Placental pericyte (primary cell): ENCODE results near the gene ARHGAP11A. TPM values are rescaled to one million over a fixed set of nuclear protein-coding genes. Genes with fewer than 3 reads are reported as not detected.

Experiments used
- small RNA-seq: library from RNA; depleted of rRNA; stranded (forward); fragments of <200 nt; gene quantifications from one replicate; pipeline ENCODE3, GENCODE V24; 2012; ENCODE audit warnings: low replicate concordance
- total RNA-seq: library from RNA; depleted of rRNA; stranded (reverse); fragments of >200 nt; gene quantifications from 2 replicates; pipeline ENCODE4 v1.2.3, GENCODE V29; 2012

Gene ARHGAP11A
- 3.5 and 43.7 TPM in 2 replicates for total RNA-seq

GRCh38 chr15:32615051-32615870 lies at the start of gene ARHGAP11A:
Gene ARHGAP11A (plus strand): TSS chr15:32615504. CDS start chr15:32616212, 708 bp downstream.

GRCh38 chr15:32593151-32593550 lies 22.2 kb upstream of the ARHGAP11A start, which contains the start of gene GOLGA8N:
Gene GOLGA8N (plus strand): TSS chr15:32593456.

DNA sequence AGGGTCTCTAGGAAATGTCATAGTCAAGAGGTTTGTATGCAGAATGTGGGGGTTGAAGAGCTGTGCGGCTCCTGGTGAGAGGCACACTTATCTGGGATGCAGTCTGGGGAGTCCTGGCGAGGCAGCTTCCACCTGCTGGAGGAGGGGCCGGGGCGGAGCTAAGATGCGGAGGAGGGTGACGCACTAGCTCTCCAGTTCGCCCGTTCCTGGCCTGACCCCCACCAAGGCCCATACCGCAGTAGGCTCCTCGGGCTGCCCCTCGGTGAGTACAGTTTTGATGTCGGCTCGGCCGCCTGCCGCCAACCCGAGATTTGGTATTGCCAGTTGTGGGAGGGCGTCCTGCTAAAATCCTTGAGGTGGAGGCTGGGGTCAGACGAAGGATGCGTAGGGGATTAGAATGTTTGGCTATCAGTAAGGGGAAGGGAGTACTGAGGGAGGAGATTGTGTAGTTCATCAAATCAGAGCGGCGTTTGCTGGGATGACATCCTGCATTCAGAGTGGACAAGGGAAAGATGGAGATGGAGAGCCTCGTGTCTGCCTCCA lies 26.3 kb downstream of the ARHGAP11A start, which contains the start of gene SCG5:
TSS of gene SCG5 (plus strand) at position 194 of the 543 bp plus-strand sequence. CDS start 1,883 bp downstream, outside the sequence.

Small RNAs within 50 kb of the gene (small RNA-seq; reads per million reads assigned to genes)
- gene RN7SL286P: not detected

Other genes with a start within 250 kb of the ARHGAP11A start
- not detected in 2 replicates for gene GOLGA8K, start 212.2 kb upstream of the ARHGAP11A start, total RNA-seq
- 0.43 and 0.44 TPM in 2 replicates for gene GOLGA8O, start 159.9 kb upstream of the ARHGAP11A start, total RNA-seq
- 0.88 and 1.0 TPM in 2 replicates for gene GOLGA8N, start 22.0 kb upstream of the ARHGAP11A start, total RNA-seq
- 6.6 and 16.5 TPM in 2 replicates for gene SCG5, start 26.2 kb downstream of the ARHGAP11A start, total RNA-seq
- 264 and 829 TPM in 2 replicates for gene GREM1, start 102.5 kb downstream of the ARHGAP11A start, total RNA-seq